SH-SY5Y (cell line): ENCODE results near the gene SGMS1.

ENCODE experiments used
- GATA2 ChIP-seq: IDR thresholded peaks from 2 replicates; pipeline ENCODE4 v1.6.1; 2011; ENCODE audit warnings: mild to moderate bottlenecking, low read depth, low read length
- GATA3 ChIP-seq: IDR thresholded peaks from 2 replicates; pipeline ENCODE4 v1.6.1; 2011; ENCODE audit warnings: low read depth, mild to moderate bottlenecking, low read length, moderate library complexity

SGMS1 gene

GRCh38 chr10:50631052-50631451 is 7.3 kb upstream of the SGMS1 start:
- TF ChIP-seq GATA2: no peak
- no peak for TF ChIP-seq GATA3

DNA sequence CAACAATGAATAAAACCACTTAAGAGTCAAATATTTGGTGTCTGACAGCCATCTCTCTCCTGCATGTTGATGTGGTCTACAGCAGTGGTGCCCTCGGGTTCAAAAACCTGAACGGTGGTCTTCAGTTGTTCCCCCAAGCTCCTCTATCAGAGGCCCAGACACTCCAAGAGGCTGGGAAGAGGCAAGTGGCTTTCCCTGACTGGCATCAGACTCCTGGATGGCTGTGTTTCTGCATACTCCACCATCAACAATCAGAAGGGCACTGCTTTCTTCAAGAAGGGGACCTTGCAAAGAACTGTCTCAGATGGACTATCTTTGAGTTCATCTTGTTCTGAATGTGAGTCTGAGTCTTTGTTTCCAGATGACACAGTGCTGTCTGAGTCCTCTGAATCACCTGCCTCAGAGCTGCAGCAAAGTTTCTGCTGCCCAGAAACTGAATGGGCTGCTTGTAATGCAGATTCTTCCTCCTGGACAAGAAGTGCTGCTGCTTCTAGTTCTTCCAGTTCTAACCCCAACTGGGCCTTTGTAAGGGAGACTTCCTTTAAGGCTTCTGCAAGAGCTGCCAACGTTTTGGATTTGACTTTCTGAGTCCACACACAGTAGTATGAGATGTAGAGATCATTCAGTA is 5.9 kb upstream of the SGMS1 start:
- TF ChIP-seq GATA3 (no peak), GATA2 (no peak)

GRCh38 chr10:50627896-50628295 is 4.1 kb upstream of the SGMS1 start:
- TF ChIP-seq GATA2 (no peak), GATA3 (no peak)

DNA sequence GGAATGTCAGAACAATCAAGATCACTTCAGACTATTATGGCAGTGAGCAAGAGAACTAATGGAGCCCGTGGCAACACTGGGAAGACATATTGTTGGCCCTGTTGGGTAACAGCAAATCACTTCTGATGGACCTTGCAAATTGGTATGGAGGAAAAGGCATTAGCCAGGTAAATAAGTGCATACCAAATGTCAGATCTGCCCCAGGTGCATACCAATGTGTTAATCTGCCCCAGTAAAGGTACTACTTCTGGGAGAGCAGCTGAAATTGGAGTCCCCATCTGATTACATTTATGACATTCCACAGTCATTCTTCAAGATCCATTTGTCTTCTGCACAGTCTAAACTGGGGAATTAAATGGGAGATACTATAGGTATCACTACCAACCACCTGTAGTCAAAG is 3.7 kb upstream of the SGMS1 start:
- TF ChIP-seq GATA3 (no peak), GATA2 (no peak)

DNA sequence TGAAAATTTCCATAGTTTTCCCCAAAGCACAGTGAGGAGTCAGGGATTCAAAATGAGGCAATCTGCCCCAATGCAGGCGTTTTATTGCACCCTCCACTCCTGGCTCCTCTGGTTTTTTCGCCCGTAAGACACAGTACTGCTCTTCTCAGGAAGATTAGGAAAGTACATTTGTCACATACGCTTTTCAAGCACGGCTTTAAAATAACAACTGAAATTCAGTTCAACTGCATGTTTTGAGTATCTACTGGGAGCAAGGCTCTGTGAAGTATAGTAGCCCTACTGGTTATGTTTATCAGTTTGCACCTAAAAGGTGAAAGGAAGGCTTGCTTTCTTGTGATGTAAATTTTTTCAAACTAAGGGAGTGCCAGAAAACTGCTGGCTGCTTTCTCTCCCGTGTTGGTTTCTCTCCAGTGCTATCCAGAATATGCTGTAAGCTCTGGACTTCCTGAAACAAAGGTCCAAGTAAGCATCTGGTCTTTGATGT is 1.9 kb upstream of the SGMS1 start:
- no peak for TF ChIP-seq GATA2
- no peak for TF ChIP-seq GATA3

DNA sequence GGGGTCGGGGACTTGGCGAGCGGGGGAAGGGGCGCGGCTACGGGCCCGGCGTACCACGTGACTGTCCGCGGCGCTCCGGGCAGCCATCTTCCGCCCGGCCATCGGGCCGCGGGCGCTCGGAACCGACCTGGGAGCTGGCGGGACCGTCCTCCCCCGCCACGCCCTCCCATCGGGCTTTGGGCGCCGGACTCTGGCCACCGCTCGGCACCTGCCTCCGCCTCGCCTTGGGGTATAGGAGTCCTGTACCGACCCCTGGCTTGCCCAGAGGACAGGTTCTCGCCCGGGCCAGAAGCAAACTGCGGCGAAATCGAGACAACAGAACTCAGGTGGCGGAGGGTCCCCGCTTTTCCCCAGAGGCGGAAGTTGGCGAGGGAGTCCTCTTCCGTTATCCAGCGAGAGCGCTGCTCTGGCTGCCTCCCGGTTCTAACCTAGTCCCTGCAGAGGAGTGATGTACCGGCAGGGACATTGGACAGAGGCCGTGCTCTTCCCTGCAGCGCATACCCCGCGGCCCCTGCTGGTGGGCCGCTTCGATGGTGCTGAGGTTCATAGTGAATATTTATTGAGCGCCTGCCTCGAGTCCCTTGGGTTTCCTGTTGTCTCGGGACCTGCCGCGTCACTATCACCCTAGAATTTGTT is 1.2 kb upstream of the SGMS1 start:
- TF ChIP-seq GATA3: no peak
- TF ChIP-seq GATA2: no peak; the same call in 1 of the 2 replicates

DNA sequence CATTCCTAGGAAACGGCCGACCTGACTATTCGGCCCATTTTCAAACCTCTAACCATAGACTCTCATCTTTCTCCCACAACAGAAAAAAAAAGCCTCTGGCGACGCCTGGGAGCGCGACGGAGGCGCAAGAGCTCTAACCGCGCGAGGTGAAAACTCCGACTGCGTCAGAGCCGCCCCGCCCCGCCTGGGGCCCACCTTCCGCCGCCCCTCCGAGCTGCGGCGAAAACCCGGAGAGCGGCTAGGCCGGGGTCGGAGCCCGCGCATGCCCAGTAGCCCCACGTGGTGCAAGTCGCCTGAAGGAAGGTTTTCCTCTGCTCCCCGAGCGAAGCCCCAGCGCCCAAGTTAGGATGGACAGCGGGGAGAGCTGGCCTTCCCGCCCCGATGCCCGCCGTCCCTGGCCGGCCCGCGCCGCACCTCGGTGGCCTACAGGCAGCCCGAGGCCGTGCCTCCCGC is 683 bp upstream of the SGMS1 start:
- no peak for TF ChIP-seq GATA3
- no peak; the same call in 1 of the 2 replicates for TF ChIP-seq GATA2

DNA sequence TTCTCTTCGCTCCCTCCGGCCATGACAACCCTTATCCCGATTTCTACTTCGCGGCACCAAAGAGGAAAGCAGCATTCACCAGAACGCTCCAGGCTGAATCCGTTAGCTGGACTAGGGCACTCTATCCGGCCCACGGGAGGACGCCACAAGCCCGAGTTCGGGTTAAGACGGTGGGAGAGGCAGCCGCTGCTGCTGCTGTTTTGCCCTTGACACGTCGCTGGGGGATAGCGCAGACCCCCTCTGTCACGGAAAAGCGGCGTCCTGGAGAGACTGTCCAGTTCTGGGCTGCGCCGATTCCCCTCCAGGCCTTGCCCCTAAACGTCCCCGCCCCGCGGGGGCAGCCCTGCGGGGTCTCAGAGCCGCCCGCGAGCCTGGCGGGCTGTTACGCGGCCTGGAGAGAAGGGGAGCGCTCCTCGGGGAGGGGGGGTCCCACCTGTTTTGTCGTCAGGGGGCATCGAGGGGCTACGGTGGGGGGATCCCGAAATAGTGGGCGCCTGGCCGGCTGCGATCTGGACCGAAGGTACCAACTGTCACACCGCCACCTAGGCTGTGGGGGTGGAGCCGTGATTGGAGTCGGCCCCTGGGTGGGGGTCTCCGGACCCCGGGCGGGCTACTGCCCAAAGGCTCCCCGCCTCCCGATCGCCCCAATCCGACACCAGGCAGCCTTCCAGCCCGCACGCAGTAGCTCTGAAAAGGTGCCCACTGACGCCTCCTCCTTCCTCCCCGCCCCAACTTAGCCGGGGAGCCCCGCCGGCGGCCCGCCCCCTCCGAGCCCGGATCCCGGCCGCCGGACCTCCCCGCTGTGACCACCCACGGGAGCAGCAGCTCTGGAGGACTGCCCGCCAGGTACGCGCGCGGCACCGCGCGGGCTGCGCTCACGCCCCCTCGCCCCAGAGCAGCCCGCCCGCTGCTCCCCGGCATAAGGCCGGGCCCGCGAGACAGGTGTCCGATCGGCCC is 772 bp downstream of the SGMS1 start:
- TF ChIP-seq GATA2 (no peak), GATA3 (no peak)

DNA sequence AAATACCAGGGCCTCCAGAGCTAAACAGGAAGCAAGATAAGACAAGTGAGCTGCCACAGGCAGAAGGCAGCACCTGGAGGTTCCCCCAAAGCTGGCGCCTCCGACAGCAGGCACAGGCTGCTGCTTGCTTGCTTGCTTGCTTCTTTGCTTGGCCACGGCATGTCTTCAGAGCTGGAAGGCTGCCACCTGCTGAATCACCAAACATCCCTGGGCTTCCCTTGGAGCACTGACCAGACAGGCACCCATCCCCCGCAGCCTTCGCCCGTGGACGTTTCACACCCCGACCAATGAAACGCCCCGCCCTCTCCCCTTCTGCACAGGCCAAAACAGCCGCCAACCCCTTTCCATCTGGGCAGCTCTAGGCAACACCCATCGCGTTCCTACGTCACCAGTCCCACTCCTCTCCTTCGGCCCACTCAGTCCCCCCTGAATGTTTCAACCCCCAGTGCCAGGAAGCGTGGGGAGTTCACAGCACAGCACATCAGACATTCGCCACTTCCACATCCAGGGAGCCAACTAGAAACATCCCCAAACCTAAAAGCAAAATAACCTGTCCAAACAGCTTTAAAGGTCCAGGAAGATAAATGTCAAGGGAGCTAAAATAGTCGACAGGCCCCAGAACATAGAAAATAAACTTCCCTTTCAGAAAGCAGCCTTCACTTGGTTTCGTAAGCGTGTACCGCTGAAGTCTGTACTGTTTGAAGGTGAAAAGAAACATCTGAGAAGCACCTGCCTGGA is 1.6 kb downstream of the SGMS1 start:
- TF ChIP-seq GATA3 (no peak), GATA2 (no peak; the same call in 1 of the 2 replicates)

GRCh38 chr10:50620899-50621298 is 2.9 kb downstream of the SGMS1 start:
- TF ChIP-seq GATA2 (no peak), GATA3 (no peak)

DNA sequence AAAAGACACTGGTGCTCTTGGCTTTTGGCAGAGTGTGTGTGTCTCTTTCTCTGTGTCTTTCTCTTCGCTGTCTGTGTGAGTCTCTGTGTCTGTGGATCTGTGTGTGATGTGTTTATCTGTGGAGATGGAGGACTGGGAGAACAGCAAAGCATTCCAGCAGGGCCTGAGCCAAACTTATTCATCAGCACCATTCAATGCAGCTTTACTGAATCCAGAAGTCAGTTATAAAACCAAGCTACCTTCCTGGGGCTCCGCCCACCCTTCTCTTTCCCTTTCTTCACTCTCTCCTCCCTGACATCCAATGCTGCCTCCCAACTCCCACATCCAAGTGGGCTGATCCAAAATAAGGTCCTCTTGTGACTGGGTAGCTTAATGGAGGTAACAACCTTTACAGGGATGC is 3.9 kb downstream of the SGMS1 start:
- TF ChIP-seq GATA2 (no peak), GATA3 (no peak)

DNA sequence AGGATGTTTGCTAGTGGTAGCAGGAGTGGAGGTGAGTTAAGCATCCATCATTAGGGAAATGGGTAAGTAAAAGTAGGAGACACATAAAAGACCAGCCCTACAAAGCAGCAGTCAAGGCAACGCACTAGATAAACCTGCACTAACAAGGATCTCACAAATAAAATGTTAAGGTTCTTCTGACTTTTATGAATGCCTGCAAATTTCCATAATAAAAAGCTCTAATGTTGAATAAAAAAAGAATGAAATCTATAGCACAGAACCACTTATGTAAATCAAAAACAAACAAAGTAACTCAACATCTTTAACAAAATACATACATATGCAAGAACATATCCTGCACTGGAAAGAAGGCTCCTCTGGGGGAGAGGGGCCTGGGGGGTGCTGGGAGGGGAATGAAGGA is 4.6 kb downstream of the SGMS1 start:
- TF ChIP-seq GATA3: no peak
- no peak for TF ChIP-seq GATA2

DNA sequence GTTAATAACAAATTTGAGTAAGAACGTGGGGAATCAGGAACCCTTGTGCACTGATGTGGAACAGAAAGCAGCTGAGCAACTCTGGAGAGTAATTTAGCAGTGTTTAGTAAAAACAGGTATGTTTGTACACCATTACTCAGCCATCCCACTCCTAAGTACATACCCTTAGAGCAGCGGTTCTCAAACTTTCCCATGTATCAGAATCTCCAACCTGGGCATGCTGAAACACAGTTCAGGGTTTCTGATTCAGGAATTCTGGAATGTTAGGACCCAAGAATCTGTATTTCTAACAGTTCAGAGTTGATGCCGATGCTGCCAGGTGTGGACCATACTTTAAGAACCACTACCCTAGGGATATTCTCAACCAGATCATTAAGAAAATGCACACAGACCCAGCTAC is 5.1 kb downstream of the SGMS1 start:
- TF ChIP-seq GATA2: no peak
- TF ChIP-seq GATA3: no peak

GRCh38 chr10:50615658-50616057 is 8.1 kb downstream of the SGMS1 start:
- TF ChIP-seq GATA2 (no peak), GATA3 (no peak)
